ENCODE measurements around the gene ANO6.

DNA sequence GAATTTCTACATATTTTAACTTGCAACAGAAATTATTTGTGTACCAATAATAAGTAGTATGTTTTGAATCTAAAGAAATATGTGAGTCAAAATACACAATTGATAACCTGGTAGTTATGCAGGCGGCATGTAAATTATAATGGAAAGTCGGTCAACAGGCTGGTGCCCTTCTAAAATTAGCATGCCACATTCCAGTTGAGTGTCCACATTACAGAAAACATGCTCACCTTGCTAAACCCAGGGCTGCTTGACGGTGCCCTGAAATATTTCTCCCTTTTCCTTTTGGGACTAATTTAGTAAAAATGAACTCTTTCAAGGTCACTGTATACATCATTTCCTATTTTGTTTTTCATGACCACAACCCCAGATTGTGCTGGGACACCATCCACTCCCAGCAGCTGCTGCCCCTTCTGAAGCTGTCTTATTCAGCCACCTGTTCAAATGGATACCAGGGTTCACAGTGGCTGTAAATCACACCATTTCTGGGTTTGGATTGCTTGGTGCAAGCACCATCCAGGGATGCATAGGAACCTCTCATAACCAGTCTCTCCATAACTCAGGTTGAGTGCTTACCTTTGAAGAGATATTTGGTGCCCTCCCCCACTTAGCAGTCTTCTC lies 110.6 kb downstream of the ANO6 start:
- TF ChIP-seq EZH2phosphoT487 (IDR thresholded peaks at IDR 0.05; ENCODE audit: borderline replicate concordance, low read length): no peak
- no peak for TF ChIP-seq CTCF (conservative IDR thresholded peaks at IDR 0.05; ENCODE audit: low read depth, low read length)
- no peak for TF ChIP-seq EZH2 (IDR thresholded peaks at IDR 0.05; ENCODE audit: low read length, unreplicated experiment)

All from PC-3 (cell line).